Caco-2 (cell line): ENCODE data around the gene MAMDC2. TPM values are rescaled to one million over a fixed set of nuclear protein-coding genes. Genes with fewer than 3 reads are reported as not detected.

Source experiments
- BruUV-seq: library from RNA; stranded (reverse); fragments of 400-500 nt; replicated peaks from 2 replicates; lab custom pipeline; 2021; lab: Mats Ljungman, UMichigan
- CTCF ChIA-PET: fragments of 300-600 bp; sonication (Branson Sonifier 250); formaldehyde crosslinking; loops from one replicate; lab custom pipeline; 2022; ENCODE audit warnings: antibody characterized with exemption; lab: Charles Lee
- POLR2A ChIA-PET: fragments of 300-600 bp; sonication (Branson Sonifier 250); formaldehyde crosslinking; loops from one replicate; lab custom pipeline; 2022; ENCODE audit warnings: antibody characterized with exemption; lab: Charles Lee
- DNase-seq, 2 experiments: peaks; one replicate each; pipeline versions ENCODE4 v3.0.0 to v3.0.0-alpha.2; 2020 to 2022
- H3K27me3 ChIP-seq: replicated peaks from 2 replicates; pipeline ENCODE4 v1.6.0; 2011; ENCODE audit warnings: low read length; ENCODE audit not compliant: control insufficient read depth, insufficient read depth
- H3K36me3 ChIP-seq: 2 replicates; pipeline ENCODE4 v1.5.1; 2011; ENCODE audit warnings: low read length; ENCODE audit not compliant: control insufficient read depth, insufficient read depth
- H3K4me1 ChIP-seq: fragments of 250-450 bp; sonication (Bioruptor Pico); 2 replicates; pipeline ENCODE4 v1.5.1; 2020; ENCODE audit warnings: mild to moderate bottlenecking
- H3K4me3 ChIP-seq: 2 replicates; pipeline ENCODE4 v1.5.1; 2011; ENCODE audit warnings: low read depth, mild to moderate bottlenecking, control low read depth, low read length
- H3K9me3 ChIP-seq: fragments of 250-450 bp; sonication (Bioruptor Pico); 2 replicates; pipeline ENCODE4 v1.5.1; 2020; ENCODE audit warnings: mild to moderate bottlenecking, moderate library complexity
- H3K27ac Mint-ChIP-seq: one replicate; pipeline ENCODE4 v1.8.0; 2022; ENCODE audit warnings: mixed read lengths; ENCODE audit not compliant: unreplicated experiment
- H3K27me3 Mint-ChIP-seq: one replicate; pipeline ENCODE4 v1.8.0; 2022; ENCODE audit warnings: mixed read lengths; ENCODE audit not compliant: insufficient read depth, unreplicated experiment
- H3K36me3 Mint-ChIP-seq: one replicate; pipeline ENCODE4 v1.8.0; 2022; ENCODE audit warnings: mild to moderate bottlenecking, mixed read lengths; ENCODE audit not compliant: insufficient read depth, unreplicated experiment
- H3K4me1 Mint-ChIP-seq: one replicate; pipeline ENCODE4 v1.8.0; 2022; ENCODE audit warnings: low read depth, mixed read lengths; ENCODE audit not compliant: unreplicated experiment
- H3K4me3 Mint-ChIP-seq: one replicate; pipeline ENCODE4 v1.8.0; 2022; ENCODE audit warnings: mild to moderate bottlenecking, moderate library complexity, mixed read lengths; ENCODE audit not compliant: unreplicated experiment
- H3K9me3 Mint-ChIP-seq: one replicate; pipeline ENCODE4 v1.8.0; 2022; ENCODE audit warnings: mixed read lengths; ENCODE audit not compliant: unreplicated experiment
- intact Hi-C: fragments of 100-400 bp; cut with micrococcal nuclease; formaldehyde crosslinking; loops from one replicate; pipeline ENCODE4 v1.10.0; 2022; ENCODE audit not compliant: unreplicated experiment
- total RNA-seq: library from RNA; stranded (reverse); gene quantifications from 2 replicates; pipeline ENCODE4 v1.2.3, GENCODE V29; 2022
- TF ChIP-seq, protein P1 (sequence below), 2 experiments: fragments of 200-600 bp in 1 of 2; IDR thresholded peaks; 1 replicate in 1 of 2; 2 replicates in 1 of 2; pipeline versions ENCODE4 v1.5.1 to v1.8.0; 2011 to 2022; ENCODE audit warnings: antibody characterized with exemption in 1 of 2, control low read depth in 1 of 2, inconsistent platforms in 1 of 2, low read depth in 1 of 2, low read length in 1 of 2, mild to moderate bottlenecking in 1 of 2, moderate library complexity in 1 of 2; ENCODE audit not compliant: insufficient read depth in 1 of 2, severe bottlenecking in 1 of 2, unreplicated experiment in 1 of 2

MAMDC2 gene
- total RNA-seq, 1 experiment from 2014 or later = not detected

DNA sequence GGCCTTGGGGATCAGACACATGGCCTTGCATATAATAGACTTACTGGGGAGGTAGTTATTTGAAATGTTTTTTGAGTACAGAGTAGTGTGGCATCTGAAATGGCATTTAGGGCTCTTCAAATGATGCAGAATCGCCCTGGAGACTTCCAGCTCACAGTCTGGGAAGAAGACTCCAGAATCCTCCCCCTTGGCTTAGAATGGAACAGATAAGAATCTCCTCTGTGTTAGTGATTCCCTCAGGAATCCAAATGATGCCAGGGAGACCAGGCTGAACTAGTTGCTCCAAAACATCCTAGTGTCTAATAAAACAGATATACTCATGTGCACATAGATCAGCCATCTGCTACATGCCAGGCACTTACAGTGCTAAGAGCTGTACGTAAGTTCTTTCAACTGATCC is 176.6 kb downstream of the MAMDC2 start:
- no peak for DNase-seq
- BruUV-seq = no TSS peak
- intact Hi-C loops = no loop called here
- H3K36me3 Mint-ChIP-seq = no peaks in the 10 kb centered on the region
- no peaks in the 10 kb centered on the region for H3K9me3 Mint-ChIP-seq
- H3K4me1 Mint-ChIP-seq = no peaks in the 10 kb centered on the region
- Histone ChIP-seq H3K4me1 (no peaks in the 10 kb centered on the region), H3K36me3 (no peaks in the 10 kb centered on the region), H3K9me3 (no peaks in the 10 kb centered on the region), H3K27me3 (no peaks in the 10 kb centered on the region), H3K4me3 (no peak overlapping the region)
- CTCF ChIA-PET = no interaction called here
- H3K4me3 Mint-ChIP-seq = no peak overlapping the region
- H3K27me3 Mint-ChIP-seq = no peaks in the 10 kb centered on the region
- no peak overlapping the region for H3K27ac Mint-ChIP-seq
- POLR2A ChIA-PET = no interaction called here
- TF ChIP-seq, protein P1, sequence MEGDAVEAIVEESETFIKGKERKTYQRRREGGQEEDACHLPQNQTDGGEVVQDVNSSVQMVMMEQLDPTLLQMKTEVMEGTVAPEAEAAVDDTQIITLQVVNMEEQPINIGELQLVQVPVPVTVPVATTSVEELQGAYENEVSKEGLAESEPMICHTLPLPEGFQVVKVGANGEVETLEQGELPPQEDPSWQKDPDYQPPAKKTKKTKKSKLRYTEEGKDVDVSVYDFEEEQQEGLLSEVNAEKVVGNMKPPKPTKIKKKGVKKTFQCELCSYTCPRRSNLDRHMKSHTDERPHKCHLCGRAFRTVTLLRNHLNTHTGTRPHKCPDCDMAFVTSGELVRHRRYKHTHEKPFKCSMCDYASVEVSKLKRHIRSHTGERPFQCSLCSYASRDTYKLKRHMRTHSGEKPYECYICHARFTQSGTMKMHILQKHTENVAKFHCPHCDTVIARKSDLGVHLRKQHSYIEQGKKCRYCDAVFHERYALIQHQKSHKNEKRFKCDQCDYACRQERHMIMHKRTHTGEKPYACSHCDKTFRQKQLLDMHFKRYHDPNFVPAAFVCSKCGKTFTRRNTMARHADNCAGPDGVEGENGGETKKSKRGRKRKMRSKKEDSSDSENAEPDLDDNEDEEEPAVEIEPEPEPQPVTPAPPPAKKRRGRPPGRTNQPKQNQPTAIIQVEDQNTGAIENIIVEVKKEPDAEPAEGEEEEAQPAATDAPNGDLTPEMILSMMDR (IDR thresholded peaks at IDR 0.05; ENCODE audit: insufficient read depth in 1 of 2, low read depth in 1 of 2, low read length in 1 of 2, severe bottlenecking in 1 of 2, unreplicated experiment in 1 of 2) = no peak

DNA sequence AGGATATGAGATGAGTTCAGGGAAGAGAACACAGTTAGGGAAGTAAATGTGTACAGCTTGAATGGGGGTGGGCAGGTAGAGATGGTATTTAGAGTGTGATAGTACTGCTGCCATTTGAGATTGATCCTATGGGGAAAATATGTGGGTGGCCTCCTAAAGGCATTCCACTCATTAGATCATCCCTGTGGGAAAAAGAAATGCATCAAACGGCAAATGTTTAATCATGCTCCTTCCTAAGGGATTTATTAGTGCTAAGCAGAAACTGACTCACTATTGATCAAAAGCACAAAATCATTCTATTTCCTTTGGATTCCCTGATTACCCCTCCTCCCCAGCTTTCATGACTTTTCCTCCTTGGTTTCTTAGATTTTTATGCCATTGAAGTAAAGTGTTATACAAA is 178.7 kb downstream of the MAMDC2 start:
- TF ChIP-seq, protein P1 (IDR thresholded peaks at IDR 0.05; ENCODE audit: insufficient read depth in 1 of 2, low read depth in 1 of 2, low read length in 1 of 2, severe bottlenecking in 1 of 2, unreplicated experiment in 1 of 2) = no peak
- no peaks in the 10 kb centered on the region for H3K36me3 Mint-ChIP-seq
- intact Hi-C loops = no loop called here
- H3K27me3 ChIP-seq = no peaks in the 10 kb centered on the region
- BruUV-seq = no TSS peak
- H3K27me3 Mint-ChIP-seq = no peaks in the 10 kb centered on the region
- no peaks in the 10 kb centered on the region for H3K4me1 ChIP-seq
- ChIA-PET POLR2A (no interaction called here), CTCF (no interaction called here)
- no peak overlapping the region for H3K4me3 ChIP-seq
- no peak overlapping the region for H3K4me3 Mint-ChIP-seq
- H3K9me3 Mint-ChIP-seq = no peaks in the 10 kb centered on the region
- no peaks in the 10 kb centered on the region for H3K4me1 Mint-ChIP-seq
- H3K9me3 ChIP-seq = no peaks in the 10 kb centered on the region
- H3K27ac Mint-ChIP-seq = no peak overlapping the region
- H3K36me3 ChIP-seq = no peaks in the 10 kb centered on the region
- no peak for DNase-seq

DNA sequence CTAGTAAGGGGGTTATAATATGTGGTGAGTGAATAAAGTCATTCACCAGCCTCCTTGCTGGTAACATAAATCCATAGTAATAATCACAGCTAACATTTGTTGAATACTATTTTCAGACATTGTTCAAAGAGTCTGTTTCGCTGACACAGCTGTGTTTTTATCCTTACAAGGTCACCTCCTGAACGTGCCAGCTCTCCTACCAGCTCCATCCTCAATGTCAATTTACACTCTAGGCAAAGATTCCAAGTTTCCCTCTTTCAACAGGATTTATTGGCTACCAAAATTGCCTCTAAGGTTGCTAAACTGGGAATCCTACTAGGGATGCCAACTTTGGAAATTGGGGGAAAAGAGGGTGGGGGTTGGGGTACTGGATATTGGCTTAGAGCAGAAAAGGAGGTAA is 184.5 kb downstream of the MAMDC2 start:
- no TSS peak for BruUV-seq
- TF ChIP-seq, protein P1 (IDR thresholded peaks at IDR 0.05; ENCODE audit: insufficient read depth in 1 of 2, low read depth in 1 of 2, low read length in 1 of 2, severe bottlenecking in 1 of 2, unreplicated experiment in 1 of 2) = no peak
- ChIA-PET CTCF (no interaction called here), POLR2A (no interaction called here)
- H3K4me3 ChIP-seq = no peak overlapping the region
- no peak for DNase-seq
- intact Hi-C loops = no loop called here
- no peak overlapping the region for H3K27ac Mint-ChIP-seq
- H3K9me3 Mint-ChIP-seq = no peaks in the 10 kb centered on the region
- no peaks in the 10 kb centered on the region for H3K36me3 ChIP-seq
- no peak overlapping the region for H3K4me3 Mint-ChIP-seq
- no peaks in the 10 kb centered on the region for H3K9me3 ChIP-seq
- no peaks in the 10 kb centered on the region for H3K27me3 ChIP-seq
- H3K4me1 ChIP-seq = no peaks in the 10 kb centered on the region
- H3K27me3 Mint-ChIP-seq = no peaks in the 10 kb centered on the region
- no peaks in the 10 kb centered on the region for H3K4me1 Mint-ChIP-seq
- no peaks in the 10 kb centered on the region for H3K36me3 Mint-ChIP-seq
